ENCODE data around the gene TTYH3. TPM values are rescaled to one million over a fixed set of nuclear protein-coding genes. Genes with fewer than 3 reads are reported as not detected.
A peak's percentile ranks its signal among the peaks of the same experiment; 100 is the strongest.

The TTYH3 gene
- total and polyA plus RNA-seq, 2 of the 13 experiments (the other 11 are each of a cell fraction or from before 2014, with no cell fraction given) = 26.3 to 50.0 TPM

GRCh38 chr7:2663960-2664359 is 32.2 kb downstream of the TTYH3 start:
- peaks cover 2 to 5% of the 10 kb centered on the region in 2 experiments; a peak in 3 of 5 replicates for H3K36me3 ChIP-seq (replicated peaks in 1 of 2; ENCODE audit: control insufficient read depth in 1 of 2, insufficient read depth in 2 of 2, low read length in 2 of 2)
- in situ Hi-C loops (cut with HindIII; ENCODE audit: extremely low pct_ligation_motif_present, low pct_unique_long_range_greater_than_20kb) = no loop called here
- ATAC-seq = no peak
- intact Hi-C loops (cut with micrococcal nuclease; ENCODE audit: unreplicated experiment) = no loop called here
- 77% methylated on average over 3 of the region's 4 CpGs for WGBS (ENCODE audit: low lambda C conversion rate)
- no peak for DNase-seq (ENCODE audit: low spot score)
- H3K27me3 ChIP-seq (ENCODE audit: control insufficient read depth in 1 of 2, insufficient read depth in 2 of 2, low read length in 2 of 2) = peaks cover 3 to 13% of the 10 kb centered on the region in 2 experiments; a peak in 3 of 5 replicates
- H4K20me1 ChIP-seq (ENCODE audit: insufficient read depth, low read length) = no peaks in the 10 kb centered on the region
- no peaks in the 10 kb centered on the region for H3K79me2 ChIP-seq (ENCODE audit: insufficient read depth, low read length)
- no peak for FAIRE-seq
- peaks cover 47% of the 10 kb centered on the region for H3K4me1 ChIP-seq (ENCODE audit: insufficient read depth, low read length)
- no peak overlapping the region for H3K9ac ChIP-seq (ENCODE audit: insufficient read depth, low read depth, low read length)
- ChIA-PET CTCF (ENCODE audit: low intra/inter-chr PET ratio, low total read pairs) (no interaction called here), POLR2A (interaction anchor here (0.8 to 1.2 kb wide), 2 partner anchors 45 to 51 kb away, joined by 3 read pairs; no protein-coding TSS in a partner anchor)
- peak overlapping the region; percentile 54 for H3K27ac ChIP-seq (ENCODE audit: extremely low read length, insufficient read depth, low read length)
- no peaks in the 10 kb centered on the region for H3K9me3 ChIP-seq (ENCODE audit: low read length)
- no peak overlapping the region for H3K4me2 ChIP-seq (ENCODE audit: low read depth, low read length)
- TSS peak; percentile 72 for BruUV-seq (replicated peaks)
- H2AFZ ChIP-seq (ENCODE audit: low read length) = no peak overlapping the region
- H3K4me3 ChIP-seq (replicated peaks in 1 of 3; ENCODE audit: insufficient read depth in 1 of 3, low read depth in 2 of 3, low read length in 3 of 3) = no peak overlapping the region
- TF ChIP-seq AGO2 (optimal IDR thresholded peaks at IDR 0.05; ENCODE audit: low read depth, low read length) (peak; percentile 78), ZNF205 (CRISPR knock-in tag; IDR thresholded peaks at IDR 0.05) (no peak), ZNF543 (CRISPR knock-in tag; IDR thresholded peaks at IDR 0.05) (no peak), PAF1 (CRISPR knock-in tag; IDR thresholded peaks at IDR 0.05) (peak; percentile 33; the same call in 1 of the 2 replicates), SP1 (IDR thresholded peaks at IDR 0.05) (no peak), SP1 (CRISPR knock-in tag; IDR thresholded peaks at IDR 0.05) (0 out of 2 replicates have a peak, but pooled peaks have one; percentile 10), KDM2A (CRISPR knock-in tag; IDR thresholded peaks at IDR 0.05; ENCODE audit: borderline replicate concordance, low read depth) (peak; percentile 29; the same call in 1 of the 2 replicates), ZNF263 (CRISPR knock-in tag; IDR thresholded peaks at IDR 0.05) (peak; percentile 92), AKAP8 (CRISPR knock-in tag; IDR thresholded peaks at IDR 0.05) (0 out of 2 replicates have a peak, but pooled peaks have one; percentile 81), CSRNP2 (CRISPR knock-in tag; conservative IDR thresholded peaks at IDR 0.05; ENCODE audit: low read depth) (no peak), ZNF724P (CRISPR knock-in tag; IDR thresholded peaks at IDR 0.05; ENCODE audit: borderline replicate concordance) (0 out of 2 replicates have a peak, but pooled peaks have one; percentile 35), RBM22 (optimal IDR thresholded peaks at IDR 0.05; ENCODE audit: low read length) (peak; percentile 75), AGO1 (IDR thresholded peaks at IDR 0.05; ENCODE audit: low read depth, low read length, poor library complexity, severe bottlenecking) (peak; percentile 83), POGZ (CRISPR knock-in tag; IDR thresholded peaks at IDR 0.05) (no peak), ZNF496 (CRISPR knock-in tag; IDR thresholded peaks at IDR 0.05; ENCODE audit: insufficient replicate concordance) (no peak), ZNF776 (CRISPR knock-in tag; IDR thresholded peaks at IDR 0.05) (0 out of 2 replicates have a peak, but pooled peaks have one; percentile 27), POLR2A (IDR thresholded peaks at IDR 0.05; ENCODE audit: insufficient read depth in 1 of 2, low read depth in 2 of 2, low read length in 2 of 2) (no peak), ZSCAN31 (CRISPR knock-in tag; IDR thresholded peaks at IDR 0.05; ENCODE audit: low read depth) (0 out of 2 replicates have a peak, but pooled peaks have one; percentile 40), MEF2D (CRISPR knock-in tag; IDR thresholded peaks at IDR 0.05) (0 out of 2 replicates have a peak, but pooled peaks have one; percentile 20), HNRNPLL (IDR thresholded peaks at IDR 0.05; ENCODE audit: low read depth, low read length, poor library complexity, severe bottlenecking) (peak; percentile 14), ZC3H13 (CRISPR knock-in tag; IDR thresholded peaks at IDR 0.05) (peak; percentile 85), ZNF451 (CRISPR knock-in tag; IDR thresholded peaks at IDR 0.05) (no peak), ZNF546 (CRISPR knock-in tag; conservative IDR thresholded peaks at IDR 0.05) (no peak), ZNF326 (CRISPR knock-in tag; IDR thresholded peaks at IDR 0.05; ENCODE audit: borderline replicate concordance) (peak; percentile 94)
- TF ChIP-seq, protein P1, sequence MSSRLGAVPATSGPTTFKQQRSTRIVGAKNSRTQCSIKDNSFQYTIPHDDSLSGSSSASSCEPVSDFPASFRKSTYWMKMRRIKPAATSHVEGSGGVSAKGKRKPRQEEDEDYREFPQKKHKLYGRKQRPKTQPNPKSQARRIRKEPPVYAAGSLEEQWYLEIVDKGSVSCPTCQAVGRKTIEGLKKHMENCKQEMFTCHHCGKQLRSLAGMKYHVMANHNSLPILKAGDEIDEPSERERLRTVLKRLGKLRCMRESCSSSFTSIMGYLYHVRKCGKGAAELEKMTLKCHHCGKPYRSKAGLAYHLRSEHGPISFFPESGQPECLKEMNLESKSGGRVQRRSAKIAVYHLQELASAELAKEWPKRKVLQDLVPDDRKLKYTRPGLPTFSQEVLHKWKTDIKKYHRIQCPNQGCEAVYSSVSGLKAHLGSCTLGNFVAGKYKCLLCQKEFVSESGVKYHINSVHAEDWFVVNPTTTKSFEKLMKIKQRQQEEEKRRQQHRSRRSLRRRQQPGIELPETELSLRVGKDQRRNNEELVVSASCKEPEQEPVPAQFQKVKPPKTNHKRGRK (CRISPR knock-in tag; IDR thresholded peaks at IDR 0.05) = no peak

Data from HepG2 (cell line).